Measurements from ENCODE around the gene ADRB1.

The ADRB1 gene

GRCh38 chr10:114025611-114026130, 18.0 kb upstream of the ADRB1 start:
- H3K36me3 ChIP-seq: no peaks in the 10 kb centered on the region
- no peaks in the 10 kb centered on the region for H3K27me3 ChIP-seq
- peak overlapping the region; percentile 98 for H3K4me2 ChIP-seq
- peaks cover 43% of the 10 kb centered on the region for H3K4me1 ChIP-seq
- peak overlapping the region; percentile 94 for H3K27ac ChIP-seq
- peak overlapping the region; percentile 53; the same call in 1 of the 2 replicates for H3K4me3 ChIP-seq
- H3K9me3 ChIP-seq: no peaks in the 10 kb centered on the region
- peak overlapping the region; percentile 78 for H3K9ac ChIP-seq
- TF ChIP-seq Cebpa-rat (IDR thresholded peaks at IDR 0.05): no peak
- H4K20me1 ChIP-seq: no peaks in the 10 kb centered on the region

- Histone ChIP-seq H3K4me2 (peak overlapping the region; percentile 98), H3K4me1 (peaks cover 40% of the 10 kb centered on the region), H3K4me3 (no peak overlapping the region), H3K9ac (no peak overlapping the region), H3K36me3 (no peaks in the 10 kb centered on the region), H3K9me3 (no peaks in the 10 kb centered on the region), H4K20me1 (no peaks in the 10 kb centered on the region), H3K27me3 (no peaks in the 10 kb centered on the region), H3K27ac (peak overlapping the region; percentile 94)
- no peak for TF ChIP-seq Cebpa-rat (IDR thresholded peaks at IDR 0.05)
These were observed 17.3 kb upstream of the ADRB1 start for GRCh38 chr10:114026189-114027040.

- no peak overlapping the region for H3K27ac ChIP-seq
- H3K4me1 ChIP-seq: peaks cover 40% of the 10 kb centered on the region
- H3K4me2 ChIP-seq: no peak overlapping the region
- no peak for TF ChIP-seq Cebpa-rat (IDR thresholded peaks at IDR 0.05)
- no peaks in the 10 kb centered on the region for H3K27me3 ChIP-seq
- no peak overlapping the region for H3K9ac ChIP-seq
- H3K4me3 ChIP-seq: no peak overlapping the region
- H3K36me3 ChIP-seq: no peaks in the 10 kb centered on the region
- no peaks in the 10 kb centered on the region for H4K20me1 ChIP-seq
- H3K9me3 ChIP-seq: no peaks in the 10 kb centered on the region
These were observed 16.6 kb upstream of the ADRB1 start for GRCh38 chr10:114027041-114027394.

- H3K4me2 ChIP-seq: no peak overlapping the region
These were observed 15.7 kb upstream of the ADRB1 start for GRCh38 chr10:114027951-114028350.

GRCh38 chr10:114028425-114028824, 15.2 kb upstream of the ADRB1 start:
- no peak overlapping the region for H3K4me2 ChIP-seq
- H3K27me3 ChIP-seq: no peaks in the 10 kb centered on the region
- no peaks in the 10 kb centered on the region for H3K9me3 ChIP-seq
- H3K4me3 ChIP-seq: no peak overlapping the region
- H3K4me1 ChIP-seq: peaks cover 33% of the 10 kb centered on the region
- H3K27ac ChIP-seq: no peak overlapping the region
- no peak overlapping the region for H3K9ac ChIP-seq
- H3K36me3 ChIP-seq: no peaks in the 10 kb centered on the region
- no peaks in the 10 kb centered on the region for H4K20me1 ChIP-seq
- TF ChIP-seq Cebpa-rat (IDR thresholded peaks at IDR 0.05): no peak

More at GRCh38 chr10:114027951-114028350, 15.7 kb upstream of the ADRB1 start:
- Histone ChIP-seq H3K27me3 (no peaks in the 10 kb centered on the region), H3K9me3 (no peaks in the 10 kb centered on the region), H3K27ac (no peak overlapping the region), H3K4me1 (peaks cover 38% of the 10 kb centered on the region), H3K9ac (no peak overlapping the region), H3K36me3 (no peaks in the 10 kb centered on the region), H3K4me3 (no peak overlapping the region), H4K20me1 (no peaks in the 10 kb centered on the region)
- TF ChIP-seq Cebpa-rat (IDR thresholded peaks at IDR 0.05): no peak

- Histone ChIP-seq H3K27ac (no peak overlapping the region), H3K4me1 (peaks cover 21% of the 10 kb centered on the region), H4K20me1 (no peaks in the 10 kb centered on the region), H3K9ac (no peak overlapping the region), H3K36me3 (no peaks in the 10 kb centered on the region), H3K4me2 (no peak overlapping the region), H3K4me3 (no peak overlapping the region), H3K27me3 (no peaks in the 10 kb centered on the region), H3K9me3 (no peaks in the 10 kb centered on the region)
- no peak for TF ChIP-seq Cebpa-rat (IDR thresholded peaks at IDR 0.05)
These were observed 14.0 kb upstream of the ADRB1 start for GRCh38 chr10:114029655-114030054.

GRCh38 chr10:114030140-114030539, 13.5 kb upstream of the ADRB1 start:
- Histone ChIP-seq H3K9ac (no peak overlapping the region), H3K27me3 (no peaks in the 10 kb centered on the region)

GRCh38 chr10:114031073-114031972, 12.3 kb upstream of the ADRB1 start:
- H3K9me3 ChIP-seq: no peaks in the 10 kb centered on the region
- H3K4me1 ChIP-seq: peaks cover 6% of the 10 kb centered on the region
- no peaks in the 10 kb centered on the region for H3K27me3 ChIP-seq
- no peak overlapping the region for H3K4me3 ChIP-seq
- H3K36me3 ChIP-seq: no peaks in the 10 kb centered on the region
- no peak overlapping the region for H3K9ac ChIP-seq
- no peak overlapping the region for H3K4me2 ChIP-seq
- no peak overlapping the region for H3K27ac ChIP-seq
- no peaks in the 10 kb centered on the region for H4K20me1 ChIP-seq
- no peak for TF ChIP-seq Cebpa-rat (IDR thresholded peaks at IDR 0.05)

More at GRCh38 chr10:114030140-114030539, 13.5 kb upstream of the ADRB1 start:
- Histone ChIP-seq H3K4me3 (no peak overlapping the region), H3K36me3 (no peaks in the 10 kb centered on the region), H3K9me3 (no peaks in the 10 kb centered on the region), H3K27ac (no peak overlapping the region), H3K4me2 (no peak overlapping the region), H3K4me1 (peaks cover 16% of the 10 kb centered on the region), H4K20me1 (no peaks in the 10 kb centered on the region)
- no peak for TF ChIP-seq Cebpa-rat (IDR thresholded peaks at IDR 0.05)

- no peak overlapping the region for H3K4me2 ChIP-seq
- H3K27me3 ChIP-seq: no peaks in the 10 kb centered on the region
- H4K20me1 ChIP-seq: no peaks in the 10 kb centered on the region
- H3K9ac ChIP-seq: no peak overlapping the region
- no peak overlapping the region for H3K4me3 ChIP-seq
- no peaks in the 10 kb centered on the region for H3K4me1 ChIP-seq
- H3K9me3 ChIP-seq: no peaks in the 10 kb centered on the region
- no peak overlapping the region for H3K27ac ChIP-seq
- H3K36me3 ChIP-seq: no peaks in the 10 kb centered on the region
- no peak for TF ChIP-seq Cebpa-rat (IDR thresholded peaks at IDR 0.05)
These were observed 10.1 kb upstream of the ADRB1 start for GRCh38 chr10:114033566-114033965.

All from BLaER1 (cell line).